Activated CD4-positive, alpha-beta T cell treated with anti-CD3 and anti-CD28 coated beads, Interleukin-10, Interleukin-2, amounts not matched to agents 100 ng/mL and 50 ng/mL, durations not matched to agents 16 hours and 8 hours (primary cell): ENCODE data around the gene TPST2.
"Not testable (repeated sequence)": the region's sequence is repeated elsewhere in the genome, so short reads cannot be mapped to it uniquely, and the experiment has no call there.

ENCODE experiments used
- DNase-seq: peaks from one replicate; pipeline ENCODE4 v3.0.0-alpha.2; 2020

Gene TPST2

GRCh38 chr22:26589845-26590736, at the start of gene TPST2:
Gene TPST2, minus strand, starts transcription at chr22:26590132. Its CDS starts 48,502 bp downstream, at chr22:26541630.
- peak; percentile 82 for DNase-seq

- DNase-seq, result no peak
Measured at GRCh38 chr22:26636296-26636695, 46.4 kb upstream of the TPST2 start.

DNA sequence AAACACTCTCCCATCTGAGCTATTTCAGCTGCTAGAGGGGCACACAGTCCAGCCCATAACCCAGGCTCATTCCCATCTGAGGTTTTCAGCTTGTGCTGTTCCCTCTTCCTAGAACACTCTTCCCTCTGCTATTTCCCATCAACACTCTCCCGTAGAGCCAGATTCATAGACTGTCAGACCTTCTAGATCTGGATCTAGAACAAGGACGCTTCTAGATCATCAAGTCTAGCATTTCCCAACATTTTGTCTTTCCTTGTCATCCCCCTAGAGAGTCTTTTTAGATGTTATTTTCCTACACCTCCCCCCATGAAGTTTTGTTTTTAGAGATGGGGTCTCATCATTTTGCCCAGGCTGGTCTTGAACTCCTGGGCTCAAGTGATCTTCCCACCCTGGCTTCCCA, 45.2 kb upstream of the TPST2 start:
- DNase-seq, result no peak

GRCh38 chr22:26634189-26634588, 44.3 kb upstream of the TPST2 start:
- no peak for DNase-seq

GRCh38 chr22:26632422-26633155, 42.7 kb upstream of the TPST2 start:
- no peak for DNase-seq

GRCh38 chr22:26631282-26631681, 41.4 kb upstream of the TPST2 start:
- DNase-seq, result no peak

DNA sequence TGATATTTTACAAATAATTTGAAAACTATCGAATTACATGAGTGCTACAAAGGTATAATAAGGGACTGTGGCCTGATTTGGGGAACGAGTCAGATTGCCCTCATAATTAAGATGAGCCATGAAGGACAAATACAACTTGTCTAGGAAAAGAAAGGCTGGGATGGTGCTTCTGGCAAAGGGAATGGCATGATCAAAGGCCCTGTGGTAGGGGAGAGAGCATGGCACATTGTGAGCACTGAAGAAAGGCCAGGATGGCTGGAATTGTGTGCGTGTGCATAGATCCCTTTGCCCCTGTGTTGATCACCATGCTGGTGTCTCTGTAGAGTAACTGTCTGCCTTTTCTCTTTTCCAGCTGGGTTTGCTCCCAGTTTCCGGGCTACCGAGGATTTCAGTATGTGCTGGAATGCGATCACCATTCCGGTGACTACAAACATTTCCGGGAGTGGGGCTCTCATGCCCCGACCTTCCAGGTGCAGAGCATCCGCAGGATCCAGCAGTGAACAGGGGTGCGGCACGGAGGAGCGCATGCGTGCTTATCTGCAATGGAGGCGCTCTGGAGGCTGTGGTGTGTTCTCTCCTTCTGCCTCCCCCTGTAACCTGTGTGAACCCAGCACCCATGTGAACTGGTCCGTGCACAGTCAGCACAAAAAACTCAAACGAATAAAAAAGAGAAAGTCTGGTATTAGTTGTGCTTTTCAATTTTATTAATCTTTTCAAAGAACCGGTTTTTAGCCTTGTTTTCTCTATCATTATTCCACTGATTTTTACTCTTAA, 40.2 kb upstream of the TPST2 start:
- DNase-seq, result no peak

DNA sequence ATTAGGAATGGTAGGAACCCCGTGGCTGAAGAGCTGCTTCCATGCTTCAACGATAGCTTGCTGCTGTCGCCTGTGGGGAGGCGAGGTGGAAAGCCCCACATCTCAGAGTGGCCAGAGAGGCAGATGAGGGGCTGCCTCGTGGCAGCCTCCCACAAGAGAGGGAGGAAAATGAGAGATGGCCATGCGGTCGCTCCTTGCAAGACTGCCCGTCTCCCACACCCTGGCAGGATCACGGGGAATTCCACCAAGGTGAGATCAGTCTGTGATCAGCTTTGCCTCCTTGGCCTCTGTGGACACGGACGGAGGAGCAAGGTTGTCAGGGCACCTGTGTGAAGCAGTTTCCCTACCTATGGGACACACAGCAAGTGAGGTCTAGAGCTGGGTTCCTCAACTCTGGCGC, 34.9 kb upstream of the TPST2 start:
- no peak for DNase-seq

DNA sequence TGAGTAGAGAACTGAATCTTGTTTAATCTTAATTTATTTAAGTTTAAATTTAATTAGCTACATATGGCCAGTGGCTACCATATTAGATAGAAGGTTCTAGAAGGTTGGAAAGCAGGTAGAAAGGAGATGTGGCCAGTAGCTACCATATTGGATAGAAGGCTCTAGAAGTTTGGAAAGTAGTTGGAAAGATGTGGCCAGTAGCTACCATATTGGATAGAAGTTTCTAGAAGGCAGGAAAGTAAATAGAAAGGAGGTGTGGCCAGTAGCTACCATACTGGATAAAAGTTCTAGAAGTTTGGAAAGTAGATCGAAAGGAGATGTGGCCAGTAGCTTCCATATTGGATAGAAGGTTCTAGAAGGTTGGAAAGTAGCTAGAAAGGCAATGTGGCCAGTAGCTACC, 34.1 kb upstream of the TPST2 start:
- no peak for DNase-seq

- DNase-seq, result no peak
Measured at GRCh38 chr22:26621663-26622062, 31.7 kb upstream of the TPST2 start, which contains the start of gene CRYBA4. Gene CRYBA4, plus strand, starts transcription at chr22:26621963. Its CDS starts 634 bp downstream, at chr22:26622597.

- DNase-seq, result no peak
Measured at GRCh38 chr22:26620197-26620596, 30.3 kb upstream of the TPST2 start.

DNA sequence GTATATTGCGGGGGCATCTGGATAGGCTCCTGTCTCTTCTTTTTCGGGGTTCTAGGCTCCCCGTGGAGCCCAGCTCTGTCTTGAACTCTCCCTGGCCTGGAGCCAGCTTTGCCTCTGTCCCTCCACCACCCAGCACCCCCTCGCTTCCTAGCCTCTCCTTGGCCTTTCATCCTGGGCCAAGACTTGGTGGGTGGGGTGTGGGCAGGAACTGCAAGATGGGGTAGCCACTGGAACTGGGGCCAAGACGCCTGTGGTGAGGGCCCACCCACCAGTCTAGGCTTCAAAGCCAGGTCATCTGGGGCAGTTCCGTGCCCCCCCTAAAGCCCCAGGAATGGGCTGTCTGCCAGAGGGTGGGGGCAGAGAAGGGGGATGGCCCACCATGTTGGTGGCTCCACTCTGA, 29.6 kb upstream of the TPST2 start:
- DNase-seq, result no peak

DNA sequence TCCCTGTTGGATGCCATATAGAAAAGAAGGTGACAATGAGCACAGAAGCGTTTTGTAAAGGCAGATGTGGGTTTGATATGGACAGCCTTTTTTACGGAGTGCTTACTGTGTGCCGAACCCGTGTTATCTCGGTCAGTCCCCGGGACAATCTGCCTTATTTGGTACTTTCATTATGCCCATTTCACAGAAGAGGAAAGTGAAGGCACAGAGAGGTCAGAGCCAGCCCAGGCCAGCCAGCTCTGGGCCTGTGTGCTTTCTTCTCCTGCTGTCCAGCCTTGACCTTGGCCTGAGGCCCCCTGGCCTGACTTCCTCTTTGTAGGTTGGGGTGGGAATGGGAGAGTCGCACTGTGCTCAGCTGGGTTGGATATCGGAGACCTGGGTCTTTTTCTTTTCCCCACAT, 28.5 kb upstream of the TPST2 start:
- no peak for DNase-seq

DNA sequence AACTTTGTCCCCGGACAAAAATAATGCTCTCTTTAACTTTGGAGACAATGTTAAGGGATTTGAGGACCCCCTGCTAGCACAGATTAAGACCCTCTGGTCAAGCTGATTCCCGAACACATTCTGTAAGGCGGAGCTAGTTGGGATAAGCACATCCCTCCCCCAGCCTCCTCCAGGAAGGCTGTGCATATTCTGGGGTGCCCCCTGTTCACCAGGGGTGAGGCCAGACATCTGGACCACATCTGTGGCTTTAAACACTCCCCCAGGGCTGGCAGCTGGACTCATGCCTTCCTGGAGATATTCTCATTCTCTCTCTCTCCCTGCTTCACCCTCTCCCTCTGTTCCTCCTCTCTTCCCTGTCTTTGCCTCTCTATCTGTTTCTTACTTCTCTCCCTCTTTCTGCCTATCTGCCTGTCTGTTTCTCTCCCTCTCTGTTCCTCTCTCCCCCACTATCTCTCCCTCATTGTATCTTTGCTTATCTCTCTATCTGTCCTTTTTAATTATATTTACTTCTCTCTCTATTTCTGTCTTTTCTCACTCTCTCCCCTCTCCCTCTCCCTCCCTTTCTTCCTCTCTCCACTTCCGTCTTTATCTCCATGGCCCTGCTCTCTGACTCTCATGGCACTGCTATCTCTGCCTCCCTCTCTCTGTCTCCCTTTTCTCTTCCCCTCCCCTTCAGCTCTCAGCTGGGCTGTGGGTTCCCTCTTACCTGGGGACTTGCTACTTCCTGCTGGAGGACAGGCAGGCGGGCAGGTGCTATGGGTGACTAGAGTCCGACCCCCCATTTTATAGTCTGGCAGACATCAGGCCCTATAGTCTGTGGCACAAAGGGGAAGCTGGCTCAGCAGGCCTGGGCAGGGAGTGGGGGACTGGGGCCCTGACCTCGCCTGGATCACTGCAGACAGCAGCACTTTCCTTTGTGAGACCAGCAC, 27.6 kb upstream of the TPST2 start, which contains the start of gene CRYBB1:
Gene CRYBB1 (minus strand): TSS at position 757 of the 929 bp plus-strand sequence. CDS start 1,708 bp downstream, outside the sequence.
- no peak for DNase-seq

GRCh38 chr22:26616650-26617049, 26.7 kb upstream of the TPST2 start:
- DNase-seq, result no peak

GRCh38 chr22:26615830-26616435, 26.0 kb upstream of the TPST2 start:
- DNase-seq, result no peak

DNA sequence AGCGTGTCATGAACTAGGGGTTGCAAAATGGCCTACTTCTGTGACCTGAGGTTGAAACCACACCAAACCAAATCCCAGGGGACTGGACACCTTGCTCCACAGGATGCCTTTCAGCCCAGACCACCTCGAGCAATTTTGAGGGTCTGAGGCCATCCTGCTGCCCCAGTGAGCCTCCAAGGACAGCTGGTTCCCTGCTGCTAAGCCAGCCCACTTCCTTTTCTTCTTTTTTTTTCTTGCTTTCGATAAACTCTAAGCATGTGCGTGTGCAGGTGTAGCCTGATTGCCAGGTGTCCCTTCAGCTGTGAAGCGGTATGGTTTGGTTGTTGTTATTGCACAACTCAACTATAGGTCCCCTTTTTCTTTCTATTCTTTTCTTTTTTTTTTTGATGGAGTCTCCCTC, 25.2 kb upstream of the TPST2 start:
- DNase-seq, result no peak

DNA sequence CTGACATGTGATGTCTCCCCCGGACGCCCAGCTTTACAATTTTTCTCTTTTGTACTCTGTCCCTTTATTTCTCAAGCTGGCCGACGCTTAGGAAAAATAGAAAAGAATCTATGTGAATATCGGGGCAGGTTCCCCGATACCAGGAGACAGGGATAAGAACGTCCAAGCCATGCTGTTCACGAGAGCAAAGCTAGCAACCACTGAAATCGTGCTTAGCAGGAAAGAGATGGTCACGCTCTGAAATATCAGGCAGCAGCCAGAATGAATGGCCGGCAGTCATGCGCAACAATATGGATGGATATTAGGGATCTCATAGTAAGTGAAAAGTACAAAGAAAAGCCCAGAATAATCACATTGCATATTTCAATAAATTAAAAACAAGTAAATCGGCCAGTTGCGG, 24.4 kb upstream of the TPST2 start:
- DNase-seq, result no peak

DNA sequence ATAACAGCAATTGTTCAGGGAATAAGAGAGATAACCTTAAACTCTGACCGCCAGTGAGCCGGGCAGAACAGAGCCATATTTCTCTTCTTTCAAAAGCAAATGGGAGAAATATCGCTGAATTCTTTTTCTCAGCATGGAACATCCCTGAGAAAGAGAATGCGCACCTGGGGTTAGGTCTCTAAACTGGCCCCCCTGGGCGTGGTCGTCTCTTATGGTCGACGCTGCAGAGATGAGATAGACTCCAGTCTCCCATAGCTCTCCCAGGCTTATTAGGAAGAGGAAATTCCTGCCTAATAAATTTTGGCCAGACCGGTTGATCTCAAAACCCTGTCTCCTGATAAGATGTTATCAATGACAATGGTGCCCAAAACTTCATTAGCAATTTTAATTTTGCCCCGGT, 23.8 kb upstream of the TPST2 start:
- DNase-seq, result not testable (repeated sequence)

GRCh38 chr22:26612652-26613051, 22.7 kb upstream of the TPST2 start:
- no peak for DNase-seq

GRCh38 chr22:26610996-26611395, 21.1 kb upstream of the TPST2 start:
- DNase-seq, result no peak
